Left ventricle myocardium superior (tissue), 1 donor: ENCODE data around the gene CLIP2. TPM values are rescaled to one million over a fixed set of nuclear protein-coding genes. Genes with fewer than 3 reads are reported as not detected.
A peak's percentile ranks its signal among the peaks of the same experiment; 100 is the strongest.
"Not testable (repeated sequence)": the region's sequence is repeated elsewhere in the genome, so short reads cannot be mapped to it uniquely, and the experiment has no call there.

Experiments
- ATAC-seq: fragments of 200-7000 bp; cut with Tn5 transposase; one replicate; pipeline ENCODE4 v1.9.1; 2020; ENCODE audit warnings: mild to moderate bottlenecking, moderate library complexity
- DNase-seq: peaks from one replicate; pipeline ENCODE4 v3.0.0-alpha.2; 2020
- intact Hi-C: fragments of 100-400 bp; cut with micrococcal nuclease; formaldehyde crosslinking; loops from one replicate; pipeline ENCODE4 v1.11.0; 2022
- long read RNA-seq: library from polyadenylated mRNA; unstranded; transcript quantifications from one replicate; pipeline ENCODE4 v2.0.0, GENCODE V29; 2021
- total RNA-seq: library from RNA; stranded (reverse); fragmentation: NEBNext Ultra II Directional; extraction: Animal tissue kit (Norgen Biotek cat#: 25700); gene quantifications from one replicate; pipeline ENCODE4 v1.2.1, GENCODE V29; 2021
- donor health status: DM: no; HTN: yes; CAD: no; lungs with severe emphysema.

Gene CLIP2
- 6.9 TPM for total RNA-seq
- long read RNA-seq, full-length matches to known transcripts, result 3 of 7 reads
- long read RNA-seq, partial matches to known transcripts, result 0 of 7 reads
- long read RNA-seq, other reads (novel, unspliced or antisense), result 4 of 7 reads

- DNase-seq (peak; percentile 91), ATAC-seq (peak; percentile 92)
- intact Hi-C loops, result no loop called here
Measured at GRCh38 chr7:74289018-74289658, at the start of gene CLIP2. Gene CLIP2 (plus strand): TSS chr7:74289407. CDS start chr7:74317547, 28,140 bp downstream.

GRCh38 chr7:74240482-74240881 is 48.7 kb upstream of the CLIP2 start:
- intact Hi-C loops, result no loop called here
- ATAC-seq (no peak), DNase-seq (no peak)

- no peak for ATAC-seq
- intact Hi-C loops, result no loop called here
- no peak for DNase-seq
Measured at GRCh38 chr7:74242122-74242443, 47.1 kb upstream of the CLIP2 start.

- DNase-seq, result no peak
- no peak for ATAC-seq
- intact Hi-C loops, result no loop called here
Measured at GRCh38 chr7:74246497-74246896, 42.7 kb upstream of the CLIP2 start.

- intact Hi-C loops, result no loop called here
- no peak for ATAC-seq
- no peak for DNase-seq
Measured at GRCh38 chr7:74248156-74248555, 41.1 kb upstream of the CLIP2 start.

GRCh38 chr7:74249058-74249457 is 40.1 kb upstream of the CLIP2 start:
- DNase-seq, ATAC-seq, intact Hi-C loops: not testable (repeated sequence)

- no peak for DNase-seq
- intact Hi-C loops, result no loop called here
- no peak for ATAC-seq
Measured at GRCh38 chr7:74252893-74253292, 36.3 kb upstream of the CLIP2 start.

- no peak for ATAC-seq
- DNase-seq, result no peak
- intact Hi-C loops, result no loop called here
Measured at GRCh38 chr7:74253331-74253730, 35.9 kb upstream of the CLIP2 start.

- intact Hi-C loops, result no loop called here
- DNase-seq, result no peak
- peak; percentile 13 for ATAC-seq
Measured at GRCh38 chr7:74253835-74254128, 35.4 kb upstream of the CLIP2 start.

GRCh38 chr7:74254129-74254857 is 34.9 kb upstream of the CLIP2 start, which contains the start of gene RFC2:
Gene RFC2 (minus strand): TSS chr7:74254399. CDS start chr7:74254383, 16 bp downstream.
- DNase-seq (peak; percentile 99), ATAC-seq (peak; percentile 100)
- intact Hi-C loops, result no loop called here

GRCh38 chr7:74254858-74255379 is 34.3 kb upstream of the CLIP2 start:
- intact Hi-C loops, result loop anchor here (5.0 kb wide), 1 partner anchor 142 kb away; no protein-coding TSS in a partner anchor
- no peak for DNase-seq

GRCh38 chr7:74255461-74255860 is 33.7 kb upstream of the CLIP2 start:
- not testable (repeated sequence) for ATAC-seq, DNase-seq
- intact Hi-C loops, result loop anchor here (5.0 kb wide), 1 partner anchor 142 kb away; no protein-coding TSS in a partner anchor

More at GRCh38 chr7:74254858-74255379, 34.3 kb upstream of the CLIP2 start:
- ATAC-seq, result no peak

GRCh38 chr7:74256491-74257408 is 32.5 kb upstream of the CLIP2 start:
- ATAC-seq, result no peak
- intact Hi-C loops, result loop anchor here (5.0 kb wide), 1 partner anchor 141 kb away; no protein-coding TSS in a partner anchor
- DNase-seq, result no peak

GRCh38 chr7:74258639-74259038 is 30.6 kb upstream of the CLIP2 start:
- DNase-seq (no peak), ATAC-seq (no peak)
- intact Hi-C loops, result loop anchor here (5.0 kb wide), 1 partner anchor 139 kb away; no protein-coding TSS in a partner anchor

- ATAC-seq, result no peak
- intact Hi-C loops, result no loop called here
- DNase-seq, result no peak
Measured at GRCh38 chr7:74262639-74263398, 26.4 kb upstream of the CLIP2 start.

GRCh38 chr7:74263399-74264120 is 25.6 kb upstream of the CLIP2 start:
- no peak for DNase-seq
- intact Hi-C loops, result no loop called here
- no peak for ATAC-seq

- DNase-seq, result no peak
- intact Hi-C loops, result no loop called here
- no peak for ATAC-seq
Measured at GRCh38 chr7:74266191-74266963, 22.8 kb upstream of the CLIP2 start.
